ENCODE data around the gene BLOC1S1.

Gene BLOC1S1

GRCh38 chr12:55679691-55680090 lies 36.2 kb upstream of the BLOC1S1 start:
- Histone ChIP-seq H3K9ac (ENCODE audit: insufficient read length, low read depth) (no peak overlapping the region), H3K36me3 (ENCODE audit: insufficient read depth, insufficient read length, low read length) (peaks cover 2% of the 10 kb centered on the region), H3K9me3 (ENCODE audit: insufficient read depth, low read length) (no peaks in the 10 kb centered on the region), H3K4me1 (ENCODE audit: insufficient read depth, insufficient read length) (no peaks in the 10 kb centered on the region), H3K4me3 (ENCODE audit: insufficient read length, low read depth) (no peak overlapping the region), H3K27me3 (ENCODE audit: insufficient read depth, insufficient read length) (no peaks in the 10 kb centered on the region)
- no peak for DNase-seq (ENCODE audit: low read depth, low spot score)
- TF ChIP-seq YY1 (IDR thresholded peaks at IDR 0.05; ENCODE audit: insufficient read depth, insufficient read length) (no peak), SUZ12 (IDR thresholded peaks at IDR 0.05; ENCODE audit: extremely low read depth, insufficient read depth, insufficient read length) (no peak), ZNF274 (IDR thresholded peaks at IDR 0.05; ENCODE audit: low read depth, low read length) (no peak)

- no peaks in the 10 kb centered on the region for H3K9me3 ChIP-seq (ENCODE audit: insufficient read depth, low read length)
- TF ChIP-seq YY1 (IDR thresholded peaks at IDR 0.05; ENCODE audit: insufficient read depth, insufficient read length) (no peak), SUZ12 (IDR thresholded peaks at IDR 0.05; ENCODE audit: extremely low read depth, insufficient read depth, insufficient read length) (no peak), ZNF274 (IDR thresholded peaks at IDR 0.05; ENCODE audit: low read depth, low read length) (no peak)
- H3K4me1 ChIP-seq (ENCODE audit: insufficient read depth, insufficient read length) = no peaks in the 10 kb centered on the region
- peak overlapping the region; percentile 69 for H3K9ac ChIP-seq (ENCODE audit: insufficient read length, low read depth)
- H3K36me3 ChIP-seq (ENCODE audit: insufficient read depth, insufficient read length, low read length) = peaks cover 19% of the 10 kb centered on the region
- H3K27me3 ChIP-seq (ENCODE audit: insufficient read depth, insufficient read length) = no peaks in the 10 kb centered on the region
- H3K4me3 ChIP-seq (ENCODE audit: insufficient read length, low read depth) = peak overlapping the region; percentile 50
- DNase-seq (ENCODE audit: low read depth, low spot score) = peak; percentile 58
Measured at GRCh38 chr12:55681142-55682077, 34.4 kb upstream of the BLOC1S1 start.

- DNase-seq (ENCODE audit: low read depth, low spot score) = no peak
- no peak for TF ChIP-seq SUZ12 (IDR thresholded peaks at IDR 0.05; ENCODE audit: extremely low read depth, insufficient read depth, insufficient read length)
- TF ChIP-seq ZNF274 (IDR thresholded peaks at IDR 0.05; ENCODE audit: low read depth, low read length) = no peak
- no peak for TF ChIP-seq YY1 (IDR thresholded peaks at IDR 0.05; ENCODE audit: insufficient read depth, insufficient read length)
- Histone ChIP-seq H3K9ac (ENCODE audit: insufficient read length, low read depth) (peak overlapping the region; percentile 69), H3K9me3 (ENCODE audit: insufficient read depth, low read length) (no peaks in the 10 kb centered on the region), H3K4me3 (ENCODE audit: insufficient read length, low read depth) (peak overlapping the region; percentile 50), H3K36me3 (ENCODE audit: insufficient read depth, insufficient read length, low read length) (peaks cover 25% of the 10 kb centered on the region), H3K4me1 (ENCODE audit: insufficient read depth, insufficient read length) (no peaks in the 10 kb centered on the region), H3K27me3 (ENCODE audit: insufficient read depth, insufficient read length) (no peaks in the 10 kb centered on the region)
Measured at GRCh38 chr12:55682087-55682796, 33.6 kb upstream of the BLOC1S1 start.

- TF ChIP-seq SUZ12 (IDR thresholded peaks at IDR 0.05; ENCODE audit: extremely low read depth, insufficient read depth, insufficient read length) = no peak
- no peak for TF ChIP-seq ZNF274 (IDR thresholded peaks at IDR 0.05; ENCODE audit: low read depth, low read length)
- no peak for TF ChIP-seq YY1 (IDR thresholded peaks at IDR 0.05; ENCODE audit: insufficient read depth, insufficient read length)
- Histone ChIP-seq H3K36me3 (ENCODE audit: insufficient read depth, insufficient read length, low read length) (peaks cover 35% of the 10 kb centered on the region), H3K9ac (ENCODE audit: insufficient read length, low read depth) (no peak overlapping the region), H3K4me1 (ENCODE audit: insufficient read depth, insufficient read length) (no peaks in the 10 kb centered on the region), H3K4me3 (ENCODE audit: insufficient read length, low read depth) (no peak overlapping the region), H3K27me3 (ENCODE audit: insufficient read depth, insufficient read length) (no peaks in the 10 kb centered on the region), H3K9me3 (ENCODE audit: insufficient read depth, low read length) (no peaks in the 10 kb centered on the region)
- no peak for DNase-seq (ENCODE audit: low read depth, low spot score)
Measured at GRCh38 chr12:55683676-55684075, 32.2 kb upstream of the BLOC1S1 start.

GRCh38 chr12:55684761-55685370 lies 31.0 kb upstream of the BLOC1S1 start:
- Histone ChIP-seq H3K9me3 (ENCODE audit: insufficient read depth, low read length) (no peaks in the 10 kb centered on the region), H3K27me3 (ENCODE audit: insufficient read depth, insufficient read length) (no peaks in the 10 kb centered on the region), H3K4me3 (ENCODE audit: insufficient read length, low read depth) (no peak overlapping the region), H3K36me3 (ENCODE audit: insufficient read depth, insufficient read length, low read length) (peaks cover 36% of the 10 kb centered on the region), H3K9ac (ENCODE audit: insufficient read length, low read depth) (no peak overlapping the region), H3K4me1 (ENCODE audit: insufficient read depth, insufficient read length) (no peaks in the 10 kb centered on the region)
- TF ChIP-seq ZNF274 (IDR thresholded peaks at IDR 0.05; ENCODE audit: low read depth, low read length) (no peak), YY1 (IDR thresholded peaks at IDR 0.05; ENCODE audit: insufficient read depth, insufficient read length) (no peak), SUZ12 (IDR thresholded peaks at IDR 0.05; ENCODE audit: extremely low read depth, insufficient read depth, insufficient read length) (no peak)
- DNase-seq (ENCODE audit: low read depth, low spot score) = no peak

DNA sequence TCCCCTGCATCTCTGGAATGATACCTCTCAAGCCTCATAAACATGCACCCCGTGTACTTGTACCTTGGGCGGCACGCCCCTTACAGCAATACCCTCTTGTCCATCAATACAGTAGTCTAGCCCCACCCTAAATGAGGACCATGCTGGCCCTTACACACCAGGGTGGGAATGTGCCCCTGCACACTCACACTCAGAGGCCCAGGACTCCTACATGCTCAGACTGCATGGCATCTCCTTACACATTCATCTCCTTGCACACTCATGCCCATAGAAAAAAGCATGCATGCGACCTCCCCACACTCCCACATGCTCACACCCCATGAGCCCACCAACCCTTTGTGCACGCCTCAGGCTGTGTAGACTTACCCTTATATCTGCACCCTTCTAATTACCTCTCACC lies 30.2 kb upstream of the BLOC1S1 start:
- H3K36me3 ChIP-seq (ENCODE audit: insufficient read depth, insufficient read length, low read length) = peaks cover 36% of the 10 kb centered on the region
- no peak for DNase-seq (ENCODE audit: low read depth, low spot score)
- TF ChIP-seq YY1 (IDR thresholded peaks at IDR 0.05; ENCODE audit: insufficient read depth, insufficient read length) (no peak), ZNF274 (IDR thresholded peaks at IDR 0.05; ENCODE audit: low read depth, low read length) (no peak), SUZ12 (IDR thresholded peaks at IDR 0.05; ENCODE audit: extremely low read depth, insufficient read depth, insufficient read length) (no peak)
- no peak overlapping the region for H3K9ac ChIP-seq (ENCODE audit: insufficient read length, low read depth)
- H3K27me3 ChIP-seq (ENCODE audit: insufficient read depth, insufficient read length) = no peaks in the 10 kb centered on the region
- H3K4me1 ChIP-seq (ENCODE audit: insufficient read depth, insufficient read length) = no peaks in the 10 kb centered on the region
- H3K9me3 ChIP-seq (ENCODE audit: insufficient read depth, low read length) = no peaks in the 10 kb centered on the region
- H3K4me3 ChIP-seq (ENCODE audit: insufficient read length, low read depth) = no peak overlapping the region
